BJ (cell line): ENCODE measurements around the gene OSGIN1. TPM values are rescaled to one million over a fixed set of nuclear protein-coding genes. Genes with fewer than 3 reads are reported as not detected.

Experiments
- CTCF ChIA-PET: fragments of 350-600 bp; formaldehyde crosslinking; extraction: SDS; loops from one replicate; lab custom pipeline; 2021; ENCODE audit warnings: antibody characterized with exemption, inconsistent platforms; lab: Yijun Ruan, JAX
- POLR2A ChIA-PET: fragments of 300-600 bp; sonication (Branson Sonifier 250); formaldehyde crosslinking; extraction: SDS; loops from one replicate; lab custom pipeline; 2021; ENCODE audit warnings: antibody characterized with exemption; lab: Charles Lee
- DNase-seq: peaks from one replicate; pipeline ENCODE4 v3.0.0-alpha.2; 2011; ENCODE audit warnings: low read depth
- H3K27me3 ChIP-seq: 2 replicates; pipeline ENCODE4 v1.6.0; 2011; ENCODE audit warnings: low read length; ENCODE audit not compliant: control insufficient read depth, insufficient read depth
- H3K36me3 ChIP-seq: 2 replicates; pipeline ENCODE4 v1.5.1; 2011; ENCODE audit warnings: low read length; ENCODE audit not compliant: control insufficient read depth, insufficient read depth
- H3K4me3 ChIP-seq: 2 replicates; pipeline ENCODE4 v1.5.1; 2011; ENCODE audit warnings: low read depth, mild to moderate bottlenecking, control low read depth, low read length
- polyA plus RNA-seq: library from polyadenylated mRNA; depleted of rRNA; stranded (reverse); fragments of >200 nt; gene quantifications from 2 replicates; pipeline ENCODE4 v1.2.3, GENCODE V29; 2011
- TF ChIP-seq, protein P1 (sequence below): IDR thresholded peaks from 2 replicates; pipeline ENCODE4 v1.5.1; 2011; ENCODE audit warnings: low read depth, mild to moderate bottlenecking, control low read depth, inconsistent platforms, low read length, moderate library complexity; ENCODE audit not compliant: insufficient read depth

OSGIN1 gene
- polyA plus RNA-seq, 1 experiment: 5.1 TPM

DNA sequence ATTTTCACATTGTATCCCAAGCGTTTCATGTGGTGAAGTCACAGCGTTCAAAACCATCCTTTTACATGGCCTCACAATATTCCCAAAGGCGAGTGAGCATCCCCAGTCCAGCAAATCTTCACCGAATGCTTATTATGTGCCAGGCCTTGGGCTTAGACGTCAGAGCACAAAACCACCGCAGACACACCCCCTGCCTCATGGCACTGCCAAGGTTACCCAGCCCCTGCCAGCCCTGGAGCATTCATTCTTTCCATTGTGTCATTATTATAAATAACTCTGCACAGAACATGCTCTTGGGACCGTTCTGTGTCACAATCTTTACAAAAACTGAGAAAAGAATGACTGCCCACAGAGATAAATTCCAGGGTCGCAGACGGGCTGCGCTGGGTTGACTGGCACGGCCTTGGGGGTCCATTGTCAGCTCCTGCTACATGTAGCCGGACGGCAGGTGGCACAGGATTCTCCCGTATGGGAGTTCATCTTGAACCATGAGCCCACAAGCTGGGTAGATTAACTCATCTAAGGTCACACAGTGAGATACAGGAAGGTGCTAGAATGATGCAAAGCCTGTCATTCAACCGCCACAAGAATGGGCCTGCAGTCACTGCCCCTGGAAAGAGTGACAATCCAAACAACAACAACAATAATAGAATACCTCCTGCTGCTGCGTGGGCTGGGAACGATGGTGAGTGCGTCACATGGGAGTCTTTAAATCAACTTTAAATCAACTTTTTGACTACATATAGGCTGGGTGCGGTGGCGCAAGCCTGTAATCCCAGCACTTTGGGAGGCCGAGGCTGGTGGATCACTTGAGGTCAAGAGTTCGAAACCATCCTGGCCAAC is 10.5 kb downstream of the OSGIN1 start:
- peaks cover 12% of the 10 kb centered on the region for H3K36me3 ChIP-seq
- no peak overlapping the region for H3K4me3 ChIP-seq
- POLR2A ChIA-PET: no interaction called here
- no peak for DNase-seq
- CTCF ChIA-PET: interaction anchor here (0.7 to 1.8 kb wide), 4 partner anchors 10 to 102 kb away, joined by 3 to 4 read pairs (median 3); partner anchors contain the start of gene OSGIN1
- H3K27me3 ChIP-seq: no peaks in the 10 kb centered on the region
- TF ChIP-seq, protein P1, sequence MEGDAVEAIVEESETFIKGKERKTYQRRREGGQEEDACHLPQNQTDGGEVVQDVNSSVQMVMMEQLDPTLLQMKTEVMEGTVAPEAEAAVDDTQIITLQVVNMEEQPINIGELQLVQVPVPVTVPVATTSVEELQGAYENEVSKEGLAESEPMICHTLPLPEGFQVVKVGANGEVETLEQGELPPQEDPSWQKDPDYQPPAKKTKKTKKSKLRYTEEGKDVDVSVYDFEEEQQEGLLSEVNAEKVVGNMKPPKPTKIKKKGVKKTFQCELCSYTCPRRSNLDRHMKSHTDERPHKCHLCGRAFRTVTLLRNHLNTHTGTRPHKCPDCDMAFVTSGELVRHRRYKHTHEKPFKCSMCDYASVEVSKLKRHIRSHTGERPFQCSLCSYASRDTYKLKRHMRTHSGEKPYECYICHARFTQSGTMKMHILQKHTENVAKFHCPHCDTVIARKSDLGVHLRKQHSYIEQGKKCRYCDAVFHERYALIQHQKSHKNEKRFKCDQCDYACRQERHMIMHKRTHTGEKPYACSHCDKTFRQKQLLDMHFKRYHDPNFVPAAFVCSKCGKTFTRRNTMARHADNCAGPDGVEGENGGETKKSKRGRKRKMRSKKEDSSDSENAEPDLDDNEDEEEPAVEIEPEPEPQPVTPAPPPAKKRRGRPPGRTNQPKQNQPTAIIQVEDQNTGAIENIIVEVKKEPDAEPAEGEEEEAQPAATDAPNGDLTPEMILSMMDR: no peak

DNA sequence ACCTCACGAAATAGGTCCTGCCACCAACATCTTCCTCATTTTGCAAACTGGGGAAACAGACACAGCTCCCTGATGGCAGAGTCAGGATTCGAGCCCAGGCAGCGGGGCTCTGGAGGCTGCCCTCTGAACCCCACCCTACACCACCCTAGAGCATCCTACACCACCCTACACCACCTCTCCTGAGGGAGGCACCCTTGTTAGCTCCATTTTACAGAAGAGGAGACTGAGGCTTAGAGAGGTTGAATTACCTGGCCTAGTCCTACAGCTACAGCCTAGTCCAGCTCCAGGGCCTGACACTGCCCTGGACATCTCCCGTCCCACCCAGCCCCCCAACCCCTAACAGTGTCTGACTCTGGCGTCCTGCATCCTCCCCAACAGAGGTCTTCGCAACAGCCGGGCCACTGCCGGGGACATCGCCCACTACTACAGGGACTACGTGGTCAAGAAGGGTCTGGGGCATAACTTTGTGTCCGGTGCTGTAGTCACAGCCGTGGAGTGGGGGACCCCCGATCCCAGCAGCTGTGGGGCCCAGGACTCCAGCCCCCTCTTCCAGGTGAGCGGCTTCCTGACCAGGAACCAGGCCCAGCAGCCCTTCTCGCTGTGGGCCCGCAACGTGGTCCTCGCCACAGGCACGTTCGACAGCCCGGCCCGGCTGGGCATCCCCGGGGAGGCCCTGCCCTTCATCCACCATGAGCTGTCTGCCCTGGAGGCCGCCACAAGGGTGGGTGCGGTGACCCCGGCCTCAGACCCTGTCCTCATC is 11.8 kb downstream of the OSGIN1 start:
- H3K36me3 ChIP-seq: peaks cover 7% of the 10 kb centered on the region
- H3K27me3 ChIP-seq: peaks cover 10% of the 10 kb centered on the region
- no peak overlapping the region for H3K4me3 ChIP-seq
- ChIA-PET CTCF (interaction anchor here (0.7 to 3.1 kb wide), 6 partner anchors 8 to 102 kb away, joined by 3 to 13 read pairs (median 3); partner anchors contain the start of gene OSGIN1), POLR2A (no interaction called here)
- no peak for DNase-seq
- TF ChIP-seq, protein P1: no peak

DNA sequence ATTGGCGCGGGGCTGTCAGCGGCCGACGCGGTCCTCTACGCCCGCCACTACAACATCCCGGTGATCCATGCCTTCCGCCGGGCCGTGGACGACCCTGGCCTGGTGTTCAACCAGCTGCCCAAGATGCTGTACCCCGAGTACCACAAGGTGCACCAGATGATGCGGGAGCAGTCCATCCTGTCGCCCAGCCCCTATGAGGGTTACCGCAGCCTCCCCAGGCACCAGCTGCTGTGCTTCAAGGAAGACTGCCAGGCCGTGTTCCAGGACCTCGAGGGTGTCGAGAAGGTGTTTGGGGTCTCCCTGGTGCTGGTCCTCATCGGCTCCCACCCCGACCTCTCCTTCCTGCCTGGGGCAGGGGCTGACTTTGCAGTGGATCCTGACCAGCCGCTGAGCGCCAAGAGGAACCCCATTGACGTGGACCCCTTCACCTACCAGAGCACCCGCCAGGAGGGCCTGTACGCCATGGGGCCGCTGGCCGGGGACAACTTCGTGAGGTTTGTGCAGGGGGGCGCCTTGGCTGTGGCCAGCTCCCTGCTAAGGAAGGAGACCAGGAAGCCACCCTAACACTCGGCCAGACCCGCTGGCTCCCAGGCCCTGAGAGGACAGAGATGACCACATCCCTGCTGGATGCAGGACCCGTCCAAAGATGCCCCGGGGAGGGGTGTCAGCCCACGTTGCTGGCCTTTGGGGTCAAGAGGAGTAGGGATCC is 12.6 kb downstream of the OSGIN1 start:
- H3K4me3 ChIP-seq: no peak overlapping the region
- TF ChIP-seq, protein P1: no peak
- DNase-seq: no peak
- ChIA-PET CTCF (interaction anchor here (0.6 to 3.1 kb wide), 3 partner anchors 9 to 101 kb away, joined by 3 to 13 read pairs (median 3); partner anchors contain the start of gene OSGIN1), POLR2A (no interaction called here)
- H3K36me3 ChIP-seq: peaks cover 4% of the 10 kb centered on the region
- H3K27me3 ChIP-seq: peaks cover 11% of the 10 kb centered on the region

DNA sequence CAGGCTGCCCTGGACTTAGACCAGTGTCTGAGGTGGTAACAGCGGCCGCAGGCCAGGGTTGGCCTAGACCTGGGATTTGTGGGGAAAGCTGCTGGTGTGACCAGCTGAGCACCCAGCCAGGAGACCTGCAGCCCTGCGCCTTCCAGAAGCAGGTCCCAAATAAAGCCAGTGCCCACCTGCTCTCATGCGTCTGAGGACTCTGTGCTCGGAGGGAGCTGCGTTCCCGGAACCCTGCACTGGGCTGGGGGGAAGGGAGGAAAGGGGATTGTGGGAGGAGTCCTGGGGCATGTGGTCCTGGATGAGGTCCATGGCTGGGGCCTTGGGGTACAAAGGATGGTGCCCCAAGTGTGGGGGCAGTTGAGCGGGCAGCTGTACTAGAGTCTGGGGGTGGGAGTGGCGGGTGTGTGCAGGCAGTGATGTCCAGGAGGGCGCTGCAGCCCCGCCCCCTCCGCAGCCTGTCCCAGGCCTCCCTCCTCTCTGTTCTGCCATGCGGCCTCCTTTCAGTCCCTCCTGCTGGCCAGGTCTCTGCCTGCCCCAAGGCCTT is 13.2 kb downstream of the OSGIN1 start:
- CTCF ChIA-PET: interaction anchor here (0.6 to 3.1 kb wide), 4 partner anchors 10 to 100 kb away, joined by 3 to 13 read pairs (median 4); partner anchors contain the start of gene OSGIN1
- Histone ChIP-seq H3K27me3 (peaks cover 11% of the 10 kb centered on the region), H3K4me3 (no peak overlapping the region), H3K36me3 (peaks cover 2% of the 10 kb centered on the region; the same call in 1 of the 2 replicates)
- DNase-seq: no peak
- POLR2A ChIA-PET: no interaction called here
- TF ChIP-seq, protein P1: no peak
